ENCODE data around the gene IFT88. TPM values are rescaled to one million over a fixed set of nuclear protein-coding genes. Genes with fewer than 3 reads are reported as not detected.

IFT88 gene
- total RNA-seq, 1 experiment from 2014 or later, result 12.3 TPM

DNA sequence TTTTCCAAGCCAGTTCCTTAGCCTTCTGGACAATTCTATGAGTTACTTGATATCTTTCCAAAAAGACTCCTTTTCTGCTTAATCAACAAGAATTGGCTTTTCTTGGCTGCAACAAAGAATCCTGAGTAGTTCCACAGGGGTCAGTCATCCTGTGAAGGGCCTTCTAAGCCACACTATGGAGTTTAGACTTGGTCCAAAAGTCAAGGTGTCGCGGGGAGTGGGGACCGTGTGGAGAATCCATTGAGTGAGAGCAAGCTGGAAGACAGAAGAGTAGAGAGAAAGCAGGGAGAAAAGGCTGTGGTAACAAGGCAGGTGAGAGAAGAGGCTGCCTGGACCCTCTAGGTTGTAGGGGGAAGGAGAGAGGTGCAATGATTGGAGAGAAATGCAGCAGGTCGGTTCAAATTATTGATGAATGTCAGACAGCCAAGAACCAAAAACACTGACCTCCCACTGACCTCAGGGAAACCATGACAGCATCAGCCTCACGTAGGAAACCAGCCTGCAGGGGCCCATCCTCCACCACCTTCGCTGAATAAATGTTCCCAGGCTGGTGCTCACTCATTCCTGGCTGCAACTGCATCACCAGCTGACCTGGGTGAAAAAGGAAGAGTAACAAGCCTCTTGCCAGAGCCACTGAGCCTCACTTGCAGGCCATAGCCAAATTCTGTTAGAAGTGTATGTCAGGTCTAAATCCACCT, 7.1 kb upstream of the IFT88 start:
- intact Hi-C loops (cut with micrococcal nuclease; ENCODE audit: unreplicated experiment), result no loop called here
- DNase-seq (ENCODE audit: low read depth, low spot score) (no peak), ATAC-seq (no peak)
- no peak for TF ChIP-seq TCF7L2 (IDR thresholded peaks at IDR 0.05; ENCODE audit: low read depth, low read length)
- TF ChIP-seq SIN3A (IDR thresholded peaks at IDR 0.05; ENCODE audit: borderline replicate concordance, insufficient read depth, low read depth, low read length), result no peak
- no peak for TF ChIP-seq REST (IDR thresholded peaks at IDR 0.05; ENCODE audit: insufficient read depth in 1 of 2, low read depth in 2 of 2, low read length in 1 of 2)
- TF ChIP-seq, protein P1, sequence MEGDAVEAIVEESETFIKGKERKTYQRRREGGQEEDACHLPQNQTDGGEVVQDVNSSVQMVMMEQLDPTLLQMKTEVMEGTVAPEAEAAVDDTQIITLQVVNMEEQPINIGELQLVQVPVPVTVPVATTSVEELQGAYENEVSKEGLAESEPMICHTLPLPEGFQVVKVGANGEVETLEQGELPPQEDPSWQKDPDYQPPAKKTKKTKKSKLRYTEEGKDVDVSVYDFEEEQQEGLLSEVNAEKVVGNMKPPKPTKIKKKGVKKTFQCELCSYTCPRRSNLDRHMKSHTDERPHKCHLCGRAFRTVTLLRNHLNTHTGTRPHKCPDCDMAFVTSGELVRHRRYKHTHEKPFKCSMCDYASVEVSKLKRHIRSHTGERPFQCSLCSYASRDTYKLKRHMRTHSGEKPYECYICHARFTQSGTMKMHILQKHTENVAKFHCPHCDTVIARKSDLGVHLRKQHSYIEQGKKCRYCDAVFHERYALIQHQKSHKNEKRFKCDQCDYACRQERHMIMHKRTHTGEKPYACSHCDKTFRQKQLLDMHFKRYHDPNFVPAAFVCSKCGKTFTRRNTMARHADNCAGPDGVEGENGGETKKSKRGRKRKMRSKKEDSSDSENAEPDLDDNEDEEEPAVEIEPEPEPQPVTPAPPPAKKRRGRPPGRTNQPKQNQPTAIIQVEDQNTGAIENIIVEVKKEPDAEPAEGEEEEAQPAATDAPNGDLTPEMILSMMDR (IDR thresholded peaks at IDR 0.05), result no peak
- no peak for TF ChIP-seq POLR2AphosphoS5 (IDR thresholded peaks at IDR 0.05; ENCODE audit: low read depth, low read length)
- in situ Hi-C loops (cut with HindIII; ENCODE audit: low pct_unique_long_range_greater_than_20kb, low sequenced_read_pairs), result no loop called here
- POLR2A ChIA-PET, result no interaction called here
- CTCF ChIA-PET, result no interaction called here
- Histone ChIP-seq H3K27me3 (ENCODE audit: control insufficient read depth, insufficient read depth, low read length) (no peaks in the 10 kb centered on the region), H3K4me3 (ENCODE audit: low read depth in 2 of 2, low read length in 2 of 2) (no peak overlapping the region), H3K36me3 (ENCODE audit: control insufficient read depth, insufficient read depth, low read length) (no peaks in the 10 kb centered on the region), H3K27ac (ENCODE audit: low read length) (no peak overlapping the region), H3K4me1 (ENCODE audit: control insufficient read depth, insufficient read depth, low read length) (no peaks in the 10 kb centered on the region), H3K9me3 (ENCODE audit: control insufficient read depth, insufficient read depth, low read depth, low read length) (no peaks in the 10 kb centered on the region)
- no TSS peak for BruUV-seq (replicated peaks)

GRCh38 chr13:20561741-20562140, 5.2 kb upstream of the IFT88 start:
- no TSS peak for BruUV-seq (replicated peaks)
- ATAC-seq (no peak), DNase-seq (ENCODE audit: low read depth, low spot score) (no peak)
- no peak overlapping the region for H3K27ac ChIP-seq (ENCODE audit: low read length)
- no peak overlapping the region for H3K4me3 ChIP-seq (ENCODE audit: low read depth in 2 of 2, low read length in 2 of 2)
- H3K27me3 ChIP-seq (ENCODE audit: control insufficient read depth, insufficient read depth, low read length), result no peaks in the 10 kb centered on the region
- CTCF ChIA-PET, result no interaction called here
- POLR2A ChIA-PET, result no interaction called here
- H3K9me3 ChIP-seq (ENCODE audit: control insufficient read depth, insufficient read depth, low read depth, low read length), result no peaks in the 10 kb centered on the region
- intact Hi-C loops (cut with micrococcal nuclease; ENCODE audit: unreplicated experiment) (no loop called here), in situ Hi-C loops (cut with HindIII; ENCODE audit: low pct_unique_long_range_greater_than_20kb, low sequenced_read_pairs) (no loop called here)
- no peaks in the 10 kb centered on the region for H3K36me3 ChIP-seq (ENCODE audit: control insufficient read depth, insufficient read depth, low read length)
- no peaks in the 10 kb centered on the region for H3K4me1 ChIP-seq (ENCODE audit: control insufficient read depth, insufficient read depth, low read length)
- no peak for TF ChIP-seq TCF7L2 (IDR thresholded peaks at IDR 0.05; ENCODE audit: low read depth, low read length)
- TF ChIP-seq POLR2AphosphoS5 (IDR thresholded peaks at IDR 0.05; ENCODE audit: low read depth, low read length), result no peak
- TF ChIP-seq, protein P1 (IDR thresholded peaks at IDR 0.05), result no peak
- no peak for TF ChIP-seq REST (IDR thresholded peaks at IDR 0.05; ENCODE audit: insufficient read depth in 1 of 2, low read depth in 2 of 2, low read length in 1 of 2)
- no peak for TF ChIP-seq SIN3A (IDR thresholded peaks at IDR 0.05; ENCODE audit: borderline replicate concordance, insufficient read depth, low read depth, low read length)

All from Panc1 (cell line).